Activated T-cell treated with anti-CD3 and anti-CD28 coated beads for 24 hours (primary cell): ENCODE measurements around the gene ZNF436.
A peak's percentile ranks its signal among the peaks of the same experiment; 100 is the strongest.

Source experiments
- DNase-seq: peaks from one replicate; pipeline ENCODE4 v3.0.0-alpha.2; 2020; ENCODE audit warnings: low read depth

Gene ZNF436

DNA sequence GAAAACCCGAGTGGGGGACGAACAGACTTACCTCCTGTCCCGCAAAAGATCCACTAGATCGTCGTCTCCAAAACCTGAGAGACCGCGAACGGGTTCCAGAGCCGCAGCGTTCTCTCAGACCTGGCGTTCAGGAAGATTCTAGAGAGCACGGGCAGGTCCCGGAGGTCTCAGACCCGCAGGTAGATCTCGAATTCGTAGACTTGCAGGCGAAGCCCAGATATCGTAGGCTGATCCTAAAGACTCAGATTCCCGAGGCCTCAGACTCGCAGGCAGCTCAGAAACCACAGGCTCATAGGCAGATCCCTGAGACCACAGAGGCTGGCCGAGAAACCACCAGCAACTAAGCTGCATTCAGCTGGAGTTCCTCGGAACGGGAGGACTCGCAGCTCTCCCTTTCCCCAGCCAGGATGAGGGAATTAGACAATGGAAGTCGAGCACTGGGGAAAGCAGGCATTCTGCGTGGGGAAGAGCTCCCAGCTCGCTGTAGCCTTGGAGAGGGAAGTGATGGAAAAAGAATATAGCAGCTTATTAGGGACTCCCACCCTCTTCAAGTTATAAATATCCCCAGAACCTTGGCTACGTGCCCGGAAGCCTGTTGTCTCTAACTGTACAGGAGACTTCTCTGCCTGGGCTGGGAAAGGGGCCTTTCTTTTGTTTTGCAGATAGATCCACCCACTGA lies at the start of gene ZNF436:
TSS of gene ZNF436 (minus strand) at position 502 of the 679 bp plus-strand sequence. CDS start 1,831 bp downstream, outside the sequence.
- peak; percentile 4 for DNase-seq

DNA sequence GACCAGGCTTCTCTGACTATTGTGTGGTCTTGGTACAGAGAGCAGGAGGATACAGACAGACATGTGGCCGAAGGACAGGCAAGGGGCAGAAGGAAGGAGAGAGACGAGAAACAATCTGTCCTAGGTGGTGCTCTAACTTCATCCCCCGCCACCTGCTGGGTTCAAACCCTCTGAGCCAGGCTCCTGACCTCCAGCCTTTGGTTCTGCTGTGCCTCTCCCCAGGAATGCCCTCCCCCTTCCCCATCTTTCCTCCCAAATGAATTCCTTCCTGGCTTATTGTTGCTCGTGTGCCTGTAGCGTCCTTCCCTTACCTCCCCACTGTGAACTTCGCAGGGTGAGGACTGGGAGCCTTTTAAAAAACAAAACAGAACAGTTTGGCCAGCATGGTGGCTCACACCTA lies 49.5 kb upstream of the ZNF436 start:
- no peak for DNase-seq

DNA sequence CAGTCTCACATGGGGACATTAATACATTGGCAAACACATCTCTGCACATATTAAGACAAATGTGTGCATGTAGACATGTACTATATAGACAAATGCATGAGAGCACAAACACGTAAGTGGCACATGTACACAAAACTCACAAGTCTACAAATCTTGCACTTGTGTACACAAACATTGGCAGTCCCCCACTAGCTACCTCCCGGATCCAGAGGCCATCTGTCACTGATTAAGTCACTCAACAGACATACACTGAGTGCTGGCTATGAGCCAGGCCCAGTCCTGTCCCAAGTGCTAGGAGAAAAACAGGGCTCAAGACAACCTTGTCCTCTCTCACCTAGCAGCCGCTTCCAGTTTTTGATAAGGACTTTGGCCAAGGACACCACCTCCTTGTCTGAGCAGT lies 47.9 kb upstream of the ZNF436 start:
- no peak for DNase-seq

DNA sequence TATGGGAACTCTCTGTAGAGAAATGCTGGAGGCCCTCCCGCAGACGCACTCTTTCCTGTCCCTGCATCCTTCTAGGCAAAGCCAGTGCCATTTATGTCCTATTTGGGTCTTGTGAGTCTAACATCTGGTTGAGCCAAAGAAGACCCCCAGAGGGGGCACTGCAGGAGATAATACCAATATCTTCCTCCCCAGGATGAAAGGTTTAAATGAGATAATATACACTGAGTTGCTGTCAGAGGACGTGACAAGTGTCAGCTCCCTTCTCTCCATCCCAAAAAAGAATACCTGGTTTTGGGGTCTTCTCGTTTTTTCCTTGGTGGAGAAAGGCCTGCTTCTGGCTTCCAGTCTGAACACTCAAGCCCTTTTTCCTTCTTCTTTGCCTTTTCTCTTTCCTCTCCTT lies 47.3 kb upstream of the ZNF436 start:
- no peak for DNase-seq

DNA sequence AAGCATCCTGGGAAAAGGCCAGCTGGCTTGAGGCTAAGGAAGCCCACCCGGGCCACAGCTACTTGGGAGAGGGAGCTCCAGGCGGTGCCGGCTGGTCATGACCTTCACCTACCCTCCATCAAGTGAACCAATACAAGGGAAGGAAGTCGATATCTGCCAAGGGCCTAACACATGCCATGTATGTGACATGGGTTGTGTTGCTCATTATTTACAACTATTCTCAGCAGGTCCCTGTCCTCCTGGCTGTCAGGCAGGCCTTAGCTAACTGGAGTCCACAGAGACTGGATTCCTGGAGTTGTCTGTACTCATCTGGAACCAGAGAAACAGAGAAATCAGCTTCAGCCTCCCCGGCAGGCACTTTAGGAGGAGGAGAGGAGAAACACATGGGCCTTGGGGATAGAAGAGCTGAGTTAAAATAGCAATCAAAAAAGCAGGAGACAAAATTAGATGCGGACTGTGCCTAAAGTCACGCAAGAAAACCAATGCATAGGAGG lies 39.2 kb upstream of the ZNF436 start:
- no peak for DNase-seq

DNA sequence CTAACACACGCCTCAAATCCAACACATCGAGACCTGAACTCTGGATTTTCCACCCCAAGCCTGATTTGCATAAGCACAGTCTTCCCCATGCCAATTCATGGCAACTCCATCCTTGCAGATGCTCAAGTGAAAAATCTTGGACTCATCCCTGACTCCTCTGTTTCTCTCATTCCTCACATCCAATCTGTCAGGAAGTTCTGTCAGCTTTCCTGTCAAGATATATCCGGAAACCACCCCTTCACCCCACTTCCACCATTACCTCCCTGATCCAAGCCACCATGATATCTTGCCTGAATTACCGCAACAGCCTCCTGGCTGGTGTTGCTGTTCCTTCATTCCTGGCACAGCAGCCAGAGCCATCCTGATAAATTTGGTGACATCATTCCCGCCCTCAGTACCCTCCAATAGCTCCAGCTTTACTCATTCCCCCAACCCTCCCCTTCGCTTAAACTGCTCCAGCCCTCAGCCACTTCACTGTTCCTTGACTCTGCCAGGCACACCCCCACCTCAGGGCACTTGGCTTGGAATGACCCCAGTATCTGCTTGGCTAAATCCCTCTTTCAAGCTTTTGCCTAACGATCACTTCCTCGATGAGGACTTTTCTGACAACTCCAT lies 37.5 kb upstream of the ZNF436 start:
- DNase-seq: no peak

DNA sequence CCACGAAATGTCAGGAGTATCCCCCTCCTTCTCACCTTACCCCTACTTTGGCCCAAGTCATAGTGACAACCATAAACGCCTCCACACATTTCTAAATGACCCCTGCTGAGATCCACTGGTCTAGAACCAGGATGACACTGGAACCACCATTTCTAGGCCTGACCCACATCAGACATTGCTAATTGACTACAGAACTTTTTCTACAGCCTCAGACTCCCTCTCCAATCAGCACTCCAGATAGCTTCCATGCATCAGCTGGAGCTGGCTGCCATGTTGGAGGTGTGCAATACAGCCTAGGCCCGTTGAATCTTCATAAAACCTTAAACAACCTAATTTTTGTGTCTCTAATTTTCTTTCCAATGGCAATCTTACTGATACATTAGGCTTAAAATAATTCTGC lies 36.3 kb upstream of the ZNF436 start:
- no peak for DNase-seq

DNA sequence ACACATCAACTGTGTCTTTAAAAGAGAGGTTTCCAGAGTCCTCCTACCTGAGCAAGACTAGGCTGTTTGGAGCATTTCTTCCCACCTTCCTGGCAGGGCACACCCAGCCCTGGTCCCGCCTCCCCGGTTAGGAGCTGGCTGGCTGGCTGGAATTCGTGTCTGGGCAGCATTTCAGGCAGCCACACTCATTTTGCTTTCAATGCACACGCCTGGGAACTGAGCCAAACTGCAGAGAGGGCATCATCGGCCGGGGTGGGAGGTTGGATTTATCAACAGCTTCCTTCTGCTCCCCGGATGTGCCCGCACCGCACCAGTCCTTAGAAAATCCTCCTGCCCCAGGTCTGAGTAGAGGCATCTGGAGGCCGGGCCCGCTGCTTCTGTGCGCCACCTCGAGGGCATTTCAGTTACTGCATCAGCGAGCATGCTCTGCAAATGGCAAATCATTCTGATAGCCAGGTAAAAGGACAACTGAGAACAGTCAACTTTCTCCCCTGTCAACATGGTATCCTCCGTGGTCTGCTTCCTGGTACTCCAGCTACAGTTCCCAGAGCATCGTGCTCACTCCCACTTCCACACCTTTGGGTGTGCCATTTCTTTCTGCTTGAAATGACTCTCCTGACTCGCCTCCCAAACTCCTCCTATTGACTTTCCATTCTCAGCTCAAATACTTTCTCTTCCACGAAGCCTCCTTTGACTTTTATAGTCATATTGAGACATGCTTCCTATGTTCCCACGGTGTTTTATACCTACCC lies 34.3 kb upstream of the ZNF436 start:
- DNase-seq: peak; percentile 78

DNA sequence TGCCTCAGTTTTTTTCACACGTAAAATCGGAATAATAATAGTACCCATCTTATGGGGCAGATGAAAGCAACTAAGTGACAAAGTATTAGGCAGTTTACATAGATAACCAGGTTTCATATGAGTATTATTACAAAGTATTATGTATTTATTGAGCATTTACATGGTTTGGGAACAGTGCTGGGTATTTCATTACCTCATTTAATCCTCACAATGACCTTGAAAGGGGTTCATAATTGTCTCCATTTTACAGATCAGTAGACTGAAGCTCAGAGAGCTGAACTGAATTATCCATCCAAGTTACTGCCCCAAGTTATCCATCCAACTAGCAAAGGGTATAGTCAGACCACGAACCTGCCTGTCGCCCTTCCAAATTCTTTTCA lies 33.7 kb upstream of the ZNF436 start:
- DNase-seq: no peak

DNA sequence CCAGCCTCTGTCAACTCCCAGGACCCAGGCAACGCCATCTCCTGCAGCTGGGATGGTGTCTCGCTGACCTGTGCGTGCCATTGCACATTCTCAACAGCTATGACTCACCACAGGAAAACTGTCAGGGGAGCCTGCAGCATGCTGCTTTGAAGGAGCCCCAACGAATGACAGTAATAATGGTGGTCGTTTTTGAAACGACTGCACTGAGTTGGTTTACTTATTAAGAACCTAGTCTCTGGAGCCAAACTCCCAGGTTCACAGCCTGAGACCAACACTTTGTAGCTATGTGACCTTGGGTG lies 33.4 kb upstream of the ZNF436 start:
- no peak for DNase-seq

DNA sequence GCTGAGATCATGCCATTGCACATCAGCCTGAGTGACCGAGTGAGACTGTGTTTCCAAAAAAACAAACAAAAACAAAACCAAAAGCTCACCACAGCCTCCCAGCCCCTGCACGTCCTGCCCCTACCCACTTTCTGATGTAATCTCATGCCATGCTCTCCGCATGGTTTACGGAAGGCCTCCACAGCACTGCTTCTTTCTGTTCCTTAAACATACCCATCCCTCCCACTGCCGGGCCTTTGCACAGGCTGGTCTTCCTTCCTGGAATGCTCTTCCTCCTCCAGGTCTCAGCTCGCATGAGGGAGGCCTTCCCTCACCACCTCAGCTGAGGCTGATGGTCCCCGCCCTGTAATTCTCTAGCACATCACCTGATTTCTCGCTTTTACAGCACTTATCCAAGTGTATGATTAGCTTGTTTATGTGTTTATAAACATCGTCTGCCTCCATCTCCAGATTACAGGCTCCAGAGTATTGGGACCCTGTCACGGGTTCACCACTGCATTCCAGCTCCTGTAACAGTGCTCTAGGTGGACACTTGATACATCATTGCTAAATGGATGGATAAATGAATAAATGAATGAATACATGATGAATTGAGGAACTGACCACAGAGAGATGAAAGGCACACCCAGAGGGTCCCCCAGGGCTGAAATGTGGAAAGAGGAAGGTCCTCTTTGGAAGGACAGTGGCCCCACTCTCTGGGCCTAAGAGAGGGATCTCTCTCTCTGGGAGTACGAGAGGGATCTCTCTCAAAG lies 32.8 kb upstream of the ZNF436 start:
- DNase-seq: no peak

DNA sequence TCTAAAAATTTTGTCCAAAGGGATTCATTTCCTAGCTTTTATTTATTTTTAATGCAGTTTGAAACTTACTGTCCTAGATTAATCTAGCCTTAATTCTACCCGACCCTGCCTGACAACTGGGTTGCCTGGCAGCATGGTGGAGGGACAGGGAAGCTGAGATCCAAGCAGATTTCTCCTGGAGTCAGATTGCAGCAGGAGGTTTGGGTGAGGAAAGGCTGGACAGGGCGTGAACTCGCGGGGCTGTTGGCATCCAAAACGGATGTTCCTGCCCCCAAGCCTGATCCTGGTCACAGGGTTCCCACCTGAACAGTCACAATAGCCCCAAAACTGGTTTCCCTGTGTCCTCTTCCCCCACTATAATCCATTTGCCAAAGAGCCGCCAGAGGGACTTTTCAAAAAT lies 31.7 kb upstream of the ZNF436 start:
- DNase-seq: no peak

DNA sequence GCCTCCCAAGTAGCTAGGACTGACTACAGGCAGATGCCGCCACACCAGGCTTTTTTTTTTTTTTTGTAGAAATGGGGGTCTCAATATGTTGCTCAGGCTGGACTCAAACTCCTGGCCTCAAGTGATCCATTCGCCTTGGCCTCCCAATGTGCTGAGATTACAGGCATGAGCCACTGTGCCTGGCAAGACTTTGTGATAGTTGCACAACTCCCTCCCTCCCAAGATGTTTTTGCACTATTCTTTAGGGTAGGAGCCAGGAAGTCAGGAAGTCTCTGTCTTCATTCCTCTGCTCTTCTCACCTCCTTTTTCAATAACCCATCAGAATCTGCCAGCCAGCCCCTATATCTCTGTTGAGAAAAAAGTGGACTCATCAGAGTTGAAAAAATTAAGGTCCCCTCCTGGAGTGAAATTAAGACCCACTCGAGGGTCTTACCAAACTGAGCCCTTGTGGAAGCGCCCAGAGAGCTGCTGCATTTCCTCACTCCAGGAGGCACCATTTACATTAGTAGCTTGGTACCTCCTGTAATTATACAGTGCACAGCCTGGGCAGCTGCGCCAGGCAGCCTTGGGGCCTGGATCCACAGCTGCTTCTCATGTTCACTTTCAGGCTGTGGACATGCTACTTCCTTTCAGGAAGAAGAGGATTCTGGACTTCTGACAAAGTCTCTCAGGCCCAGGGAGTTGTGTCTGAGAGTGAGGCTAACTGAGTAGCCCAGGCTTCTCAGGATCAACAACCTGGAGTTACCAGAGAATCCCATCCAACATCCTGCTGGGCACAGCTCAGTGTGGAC lies 30.9 kb upstream of the ZNF436 start:
- no peak for DNase-seq

DNA sequence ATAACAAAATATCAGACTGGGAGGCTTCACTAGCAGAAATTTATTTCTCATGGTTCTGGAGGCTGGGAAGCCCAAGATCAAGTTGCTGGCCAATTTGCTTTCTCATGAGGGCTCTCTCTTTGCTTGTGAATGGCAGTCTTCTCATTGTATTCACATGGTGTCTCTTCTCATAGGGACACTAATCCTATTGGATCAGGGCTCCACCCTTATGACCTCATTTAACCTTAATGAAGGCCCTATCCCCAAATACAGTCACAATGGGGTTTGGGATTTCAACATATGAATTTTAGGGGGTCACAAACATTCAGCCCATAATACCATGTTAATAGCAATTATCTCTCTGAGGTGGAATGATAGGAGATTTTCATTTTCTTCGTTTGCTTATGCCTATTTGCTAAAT lies 29.6 kb upstream of the ZNF436 start:
- DNase-seq: no peak

DNA sequence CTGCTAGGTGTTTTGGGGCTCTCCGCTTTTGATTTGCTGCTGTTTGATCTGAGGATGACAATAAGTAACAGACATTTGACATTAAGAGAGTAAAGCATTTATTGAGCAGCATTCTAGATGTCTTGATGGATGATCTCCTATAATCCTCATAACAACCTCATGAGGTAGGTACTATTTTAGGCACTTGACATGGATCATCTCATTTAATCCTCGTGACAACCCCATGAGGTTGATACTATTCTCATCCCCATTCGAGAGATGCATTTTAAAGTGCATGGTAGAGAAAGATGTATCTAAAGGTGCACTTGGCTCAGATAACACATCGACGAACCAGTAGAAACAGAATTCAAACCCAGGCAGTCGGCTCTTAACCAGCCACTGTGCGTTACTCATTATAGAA lies 28.3 kb upstream of the ZNF436 start:
- DNase-seq: no peak

DNA sequence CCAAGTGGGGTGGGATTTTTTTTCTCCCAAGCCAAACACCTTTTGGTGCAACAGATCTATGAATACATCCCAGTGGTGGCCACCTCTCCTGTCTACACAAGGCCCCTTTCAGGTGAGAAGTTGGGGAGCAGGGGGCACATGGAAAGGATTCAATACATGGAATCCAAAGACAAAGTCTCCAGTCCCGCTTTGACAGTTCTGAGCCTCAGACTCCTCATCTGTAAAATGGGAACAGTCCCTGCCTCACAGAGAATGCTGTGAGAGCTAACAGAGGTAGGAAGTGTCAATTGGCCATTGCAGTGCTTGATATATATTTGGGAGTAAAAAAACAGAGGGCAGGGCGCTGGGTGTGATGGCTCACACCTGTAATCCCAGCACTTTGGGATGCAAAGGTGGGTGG lies 26.7 kb upstream of the ZNF436 start:
- DNase-seq: no peak

DNA sequence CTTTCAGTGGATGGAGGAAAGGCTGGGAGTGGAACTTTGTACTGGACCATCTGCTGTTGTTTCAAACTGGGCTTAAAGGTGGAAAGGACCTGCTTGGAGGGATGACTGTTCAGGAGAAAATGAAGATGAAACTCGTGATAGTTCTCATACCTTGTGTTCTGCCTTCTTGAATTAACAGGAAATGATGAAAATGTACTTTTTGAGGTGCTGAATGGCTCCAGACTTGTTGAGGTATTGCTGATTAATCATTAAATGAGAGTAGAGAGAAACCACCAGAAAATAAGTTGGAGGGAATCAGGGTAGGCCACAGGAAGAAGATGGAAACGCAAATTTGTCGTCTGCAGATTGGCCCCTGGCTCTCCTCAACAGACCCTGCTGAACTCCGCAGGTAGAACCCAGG lies 26.2 kb upstream of the ZNF436 start:
- DNase-seq: no peak

DNA sequence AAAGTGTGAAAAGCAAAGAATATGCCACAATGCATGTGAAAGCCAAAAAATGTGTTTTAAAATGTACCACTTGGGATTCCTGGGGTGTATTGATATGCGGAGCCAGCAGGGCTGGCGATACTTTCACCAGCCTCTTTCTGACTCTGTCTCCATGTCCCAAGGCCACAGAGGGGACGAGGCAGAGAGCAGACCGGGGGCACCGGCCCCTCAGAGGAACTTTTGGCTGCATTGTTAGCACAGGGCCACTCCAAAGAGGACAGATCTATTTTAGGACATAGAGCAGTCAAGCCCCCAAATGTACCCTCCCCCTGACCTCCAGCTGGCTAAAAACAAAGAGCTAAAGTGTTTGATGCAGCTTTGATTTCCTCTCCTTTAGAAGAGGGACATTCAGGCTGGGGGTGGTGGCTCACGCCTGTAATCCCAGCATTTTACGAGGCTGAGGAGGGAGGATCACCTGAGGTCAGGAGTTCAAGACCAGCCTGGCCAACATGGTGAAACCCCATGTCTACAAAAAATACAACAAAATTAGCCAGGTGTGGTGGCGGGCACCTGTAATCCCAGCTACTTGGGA lies 25.6 kb upstream of the ZNF436 start:
- DNase-seq: no peak

DNA sequence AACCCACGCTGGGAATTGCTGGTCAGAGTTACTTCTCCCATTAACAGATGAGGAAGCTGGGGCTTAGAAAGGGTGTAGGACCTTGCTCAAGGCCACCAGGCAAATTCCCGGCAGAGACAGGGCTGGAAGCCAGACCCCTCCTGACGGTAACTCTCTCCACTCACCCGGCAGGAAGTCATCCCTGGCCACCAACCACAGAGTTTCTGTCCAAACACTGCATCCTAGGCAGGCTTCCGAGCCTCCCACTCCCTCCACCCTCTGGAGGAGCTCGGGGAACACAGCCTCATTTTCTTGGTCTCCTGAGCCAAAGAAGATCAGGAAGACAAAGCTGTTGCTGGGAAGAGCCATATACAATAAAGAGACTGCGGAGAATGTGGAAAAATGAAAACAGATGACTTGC lies 25.0 kb upstream of the ZNF436 start:
- no peak for DNase-seq

DNA sequence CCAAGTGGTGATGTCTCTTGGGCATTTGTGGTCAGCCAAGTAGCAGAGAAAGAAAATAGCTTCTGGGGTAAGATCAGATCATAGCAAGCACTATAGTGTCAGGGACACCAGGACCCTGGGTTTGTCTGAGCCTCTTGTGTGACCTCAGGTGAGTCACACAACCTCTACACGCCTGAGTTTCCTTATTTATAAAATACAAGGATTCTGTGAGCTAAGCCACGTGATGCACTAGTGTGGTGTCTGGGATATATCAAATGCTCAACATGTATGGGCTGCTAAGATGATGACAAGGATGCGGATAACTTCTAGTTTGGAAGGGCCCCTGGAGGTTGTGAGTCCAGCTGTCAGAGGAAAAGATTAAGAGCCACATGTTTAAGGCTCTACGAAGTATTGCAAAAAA lies 24.5 kb upstream of the ZNF436 start:
- DNase-seq: no peak

DNA sequence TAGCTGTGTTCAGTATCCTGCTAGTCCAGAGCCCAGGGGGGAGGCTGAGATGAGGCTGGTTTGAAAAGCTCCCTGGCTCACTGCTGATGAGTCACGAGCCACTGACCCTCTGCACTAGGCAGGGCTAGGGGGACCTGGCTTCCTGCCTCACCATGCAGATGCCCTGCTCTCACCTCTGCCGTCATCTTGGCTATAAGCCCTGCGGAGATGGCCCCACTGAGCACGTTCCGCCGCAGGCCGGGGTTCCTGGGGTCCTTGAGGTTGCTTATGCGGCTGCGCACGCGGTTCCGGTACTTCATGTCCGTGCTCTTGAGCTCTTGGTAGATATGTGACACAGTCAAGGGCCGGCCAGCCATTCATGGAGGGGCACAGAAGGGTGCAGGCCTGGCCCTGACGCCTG lies 24.1 kb upstream of the ZNF436 start:
- no peak for DNase-seq
